SHP77 (cell line): ENCODE measurements around the gene DPM2.

Experiments used
- DNase-seq, 2 experiments: peaks; one replicate each; lab custom pipeline; 2025; lab: John Stamatoyannopoulos, UW

Gene DPM2

GRCh38 chr9:127898433-127899127 is 39.1 kb downstream of the DPM2 start:
- DNase-seq: no peak

GRCh38 chr9:127897193-127897692 is 40.4 kb downstream of the DPM2 start:
- no peak for DNase-seq

- DNase-seq: no peak
These were observed 41.1 kb downstream of the DPM2 start for GRCh38 chr9:127896395-127897192.

GRCh38 chr9:127895811-127896210 is 41.8 kb downstream of the DPM2 start:
- no peak for DNase-seq

- no peak for DNase-seq
These were observed 44.3 kb downstream of the DPM2 start for GRCh38 chr9:127893392-127893791.

DNA sequence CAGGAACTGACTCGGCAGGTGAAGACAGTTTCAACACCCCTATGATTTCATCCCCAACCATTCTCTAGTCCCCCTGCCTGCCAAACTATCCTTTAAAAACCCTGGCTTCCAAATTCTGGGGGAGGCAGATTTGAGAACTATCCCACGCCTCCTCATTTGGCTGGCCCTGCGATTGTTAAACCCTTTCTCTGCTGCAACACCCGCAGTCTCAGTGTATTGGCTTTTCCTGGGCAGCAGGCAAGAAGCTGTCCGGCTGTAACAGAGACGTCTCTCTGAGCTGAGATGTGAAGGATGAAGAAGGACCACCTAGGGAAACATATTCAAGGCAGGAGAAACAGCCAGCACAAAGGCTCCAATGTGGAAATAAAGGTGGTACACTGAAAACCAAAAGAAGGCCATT is 44.8 kb downstream of the DPM2 start:
- no peak for DNase-seq

- DNase-seq: no peak
These were observed 47.6 kb downstream of the DPM2 start for GRCh38 chr9:127890053-127890452.

- no peak for DNase-seq
These were observed 49.9 kb downstream of the DPM2 start for GRCh38 chr9:127887792-127888191.

- no peak for DNase-seq
These were observed 51.2 kb downstream of the DPM2 start for GRCh38 chr9:127886401-127886972.

DNA sequence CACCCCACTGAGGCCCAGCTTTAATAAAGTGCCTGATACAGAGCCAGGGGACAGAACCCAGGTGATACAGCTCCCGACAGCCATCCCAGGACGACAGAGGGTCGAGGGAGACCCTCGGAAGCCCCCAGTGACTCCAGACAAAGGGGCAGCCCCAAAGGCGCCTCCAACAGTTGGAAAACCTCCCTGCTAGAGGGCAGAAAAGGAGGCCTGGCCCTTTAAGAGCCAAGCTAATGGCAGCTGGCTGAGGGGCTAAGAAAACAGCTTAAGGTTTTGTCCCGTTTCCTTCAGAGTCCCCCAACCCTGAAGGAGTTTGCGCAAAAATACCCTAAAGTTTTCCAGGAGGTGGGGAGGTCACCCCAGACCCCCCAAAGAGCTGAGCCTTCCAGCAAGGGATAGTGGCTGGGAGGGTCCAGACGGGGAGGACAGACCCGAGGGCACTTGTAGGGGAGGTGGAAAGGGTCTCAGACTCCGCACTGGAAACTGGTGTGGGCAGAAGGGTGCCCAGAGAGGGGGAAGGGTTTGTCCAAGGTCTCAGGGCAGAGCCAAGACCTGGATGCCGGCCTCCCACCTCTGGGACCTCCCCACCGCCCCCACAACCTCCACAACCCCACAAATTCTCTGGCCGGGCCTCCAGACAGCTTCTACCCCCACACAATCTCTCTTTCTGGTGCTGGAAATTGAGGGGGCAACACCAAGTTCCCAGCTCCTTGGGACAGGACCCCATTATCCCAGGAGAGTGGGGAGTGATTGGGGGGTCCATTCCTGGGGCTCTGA is 52.0 kb downstream of the DPM2 start:
- DNase-seq: no peak
